ENCODE measurements around the gene POU6F2. TPM values are rescaled to one million over a fixed set of nuclear protein-coding genes. Genes with fewer than 3 reads are reported as not detected.

Gene POU6F2
- total and polyA plus RNA-seq, 2 experiments from 2014 or later = 7.2 to 7.3 TPM

GRCh38 chr7:39433550-39433949 lies 455.8 kb downstream of the POU6F2 start:
- no peak for DNase-seq (ENCODE audit: low spot score)
- Histone ChIP-seq H3F3A (replicated peaks; ENCODE audit: low read depth) (no peaks in the 10 kb centered on the region), H3K4me3 (no peak overlapping the region), H3K9me2 (ENCODE audit: insufficient read depth) (no peaks in the 10 kb centered on the region; the same call in 1 of the 2 replicates), H3K4me2 (no peak overlapping the region), H4K20me1 (replicated peaks; ENCODE audit: insufficient read depth) (no peaks in the 10 kb centered on the region), H3K36me3 (ENCODE audit: insufficient read depth) (no peaks in the 10 kb centered on the region), H3K79me2 (replicated peaks; ENCODE audit: insufficient read depth) (no peaks in the 10 kb centered on the region), H3K4me1 (ENCODE audit: insufficient read depth) (peaks cover 11% of the 10 kb centered on the region), H3K27ac (ENCODE audit: low read depth) (no peak overlapping the region), H2AFZ (no peak overlapping the region), H3K27me3 (ENCODE audit: insufficient read depth) (no peaks in the 10 kb centered on the region)
- Mint-ChIP-seq H3K4me1 (peaks cover 23% of the 10 kb centered on the region), H3K9me3 (no peaks in the 10 kb centered on the region; the same call in 2 of the 3 replicates), H3K27me3 (ENCODE audit: insufficient read depth, low read depth, poor library complexity) (no peaks in the 10 kb centered on the region), H3K4me3 (no peak overlapping the region), H3K27ac (no peak overlapping the region), H3K36me3 (ENCODE audit: low read depth) (no peaks in the 10 kb centered on the region; the same call in 2 of the 3 replicates)
- TF ChIP-seq POLR2AphosphoS5 (IDR thresholded peaks at IDR 0.05; ENCODE audit: low read depth) (no peak), EZH2phosphoT487 (IDR thresholded peaks at IDR 0.05; ENCODE audit: unreplicated experiment) (no peak)
- no peak for ATAC-seq

GRCh38 chr7:39434012-39434411 lies 456.3 kb downstream of the POU6F2 start:
- Histone ChIP-seq H3F3A (replicated peaks; ENCODE audit: low read depth) (no peaks in the 10 kb centered on the region), H3K4me3 (no peak overlapping the region), H3K36me3 (ENCODE audit: insufficient read depth) (no peaks in the 10 kb centered on the region), H3K4me2 (no peak overlapping the region), H3K79me2 (replicated peaks; ENCODE audit: insufficient read depth) (no peaks in the 10 kb centered on the region), H3K9me2 (ENCODE audit: insufficient read depth) (no peaks in the 10 kb centered on the region; the same call in 1 of the 2 replicates), H4K20me1 (replicated peaks; ENCODE audit: insufficient read depth) (no peaks in the 10 kb centered on the region), H3K27me3 (ENCODE audit: insufficient read depth) (no peaks in the 10 kb centered on the region), H2AFZ (no peak overlapping the region), H3K4me1 (ENCODE audit: insufficient read depth) (peaks cover 11% of the 10 kb centered on the region), H3K27ac (ENCODE audit: low read depth) (no peak overlapping the region)
- no peak overlapping the region for H3K27ac Mint-ChIP-seq
- no peaks in the 10 kb centered on the region for H3K27me3 Mint-ChIP-seq (ENCODE audit: insufficient read depth, low read depth, poor library complexity)
- peaks cover 23% of the 10 kb centered on the region for H3K4me1 Mint-ChIP-seq
- H3K36me3 Mint-ChIP-seq (ENCODE audit: low read depth) = no peaks in the 10 kb centered on the region; the same call in 2 of the 3 replicates
- no peaks in the 10 kb centered on the region; the same call in 2 of the 3 replicates for H3K9me3 Mint-ChIP-seq
- H3K4me3 Mint-ChIP-seq = no peak overlapping the region
- ATAC-seq = peak; percentile 85
- peak; percentile 57 for DNase-seq (ENCODE audit: low spot score)
- no peak for TF ChIP-seq ZNF331 (CRISPR knock-in tag; IDR thresholded peaks at IDR 0.05; ENCODE audit: low read depth)
- TF ChIP-seq STAT1 (IDR thresholded peaks at IDR 0.05; ENCODE audit: unreplicated experiment) = no peak
- TF ChIP-seq CTCF (conservative IDR thresholded peaks at IDR 0.05; ENCODE audit: low read depth in 2 of 2) = no peak
- no peak for TF ChIP-seq REST (IDR thresholded peaks at IDR 0.05; ENCODE audit: unreplicated experiment)

Data from GM23338 (cell line).